Fibroblast of upper back skin (primary cell): ENCODE results near the gene GPX4.
"Not testable (repeated sequence)": the region's sequence is repeated elsewhere in the genome, so short reads cannot be mapped to it uniquely, and the experiment has no call there.

Experiments used
- DNase-seq: peaks from one replicate; pipeline ENCODE4 v3.0.0-alpha.2; 2013

GPX4 gene

GRCh38 chr19:1117654-1118053 is 13.9 kb downstream of the GPX4 start:
- DNase-seq = no peak

GRCh38 chr19:1118999-1119398 is 15.2 kb downstream of the GPX4 start:
- no peak for DNase-seq

- no peak for DNase-seq
Measured at GRCh38 chr19:1119475-1120217, 15.9 kb downstream of the GPX4 start.

GRCh38 chr19:1121395-1121794 is 17.6 kb downstream of the GPX4 start:
- DNase-seq = no peak

- no peak for DNase-seq
Measured at GRCh38 chr19:1122021-1122971, 18.5 kb downstream of the GPX4 start.

- peak; percentile 58 for DNase-seq
Measured at GRCh38 chr19:1122972-1123363, 19.2 kb downstream of the GPX4 start.

- DNase-seq = no peak
Measured at GRCh38 chr19:1123381-1123780, 19.6 kb downstream of the GPX4 start.

- DNase-seq = no peak
Measured at GRCh38 chr19:1123885-1124677, 20.3 kb downstream of the GPX4 start.

- no peak for DNase-seq
Measured at GRCh38 chr19:1125601-1126467, 22.0 kb downstream of the GPX4 start.

- no peak for DNase-seq
Measured at GRCh38 chr19:1126984-1127760, 23.4 kb downstream of the GPX4 start.

GRCh38 chr19:1128106-1128505 is 24.3 kb downstream of the GPX4 start:
- DNase-seq = no peak

- DNase-seq = not testable (repeated sequence)
Measured at GRCh38 chr19:1129084-1129483, 25.3 kb downstream of the GPX4 start.

GRCh38 chr19:1129535-1129934 is 25.7 kb downstream of the GPX4 start:
- no peak for DNase-seq

- no peak for DNase-seq
Measured at GRCh38 chr19:1130771-1131717, 27.2 kb downstream of the GPX4 start.

GRCh38 chr19:1131718-1132551 is 28.1 kb downstream of the GPX4 start:
- DNase-seq = peak; percentile 85

GRCh38 chr19:1132552-1133383 is 29.0 kb downstream of the GPX4 start:
- no peak for DNase-seq

GRCh38 chr19:1133471-1133929 is 29.7 kb downstream of the GPX4 start:
- no peak for DNase-seq

GRCh38 chr19:1134431-1134830 is 30.6 kb downstream of the GPX4 start:
- DNase-seq = peak; percentile 26
